ENCODE data around the gene RPA3. TPM values are rescaled to one million over a fixed set of nuclear protein-coding genes. Genes with fewer than 3 reads are reported as not detected.

Gene RPA3
- total RNA-seq, 1 experiment from 2014 or later = 90.2 TPM

GRCh38 chr7:7706556-7707172 is 11.7 kb downstream of the RPA3 start:
- no peaks in the 10 kb centered on the region for H3K27me3 ChIP-seq (replicated peaks; ENCODE audit: control insufficient read depth, insufficient read depth, low read length)
- no peaks in the 10 kb centered on the region for H3K36me3 Mint-ChIP-seq (ENCODE audit: insufficient read depth, unreplicated experiment)

GRCh38 chr7:7706101-7706511 is 12.3 kb downstream of the RPA3 start:
- no TSS peak for BruUV-seq (replicated peaks)
- intact Hi-C loops (cut with micrococcal nuclease; ENCODE audit: unreplicated experiment) = no loop called here
- Mint-ChIP-seq H3K27ac (ENCODE audit: unreplicated experiment) (peak overlapping the region; percentile 4), H3K36me3 (ENCODE audit: insufficient read depth, unreplicated experiment) (no peaks in the 10 kb centered on the region), H3K9me3 (ENCODE audit: unreplicated experiment) (no peaks in the 10 kb centered on the region), H3K4me1 (ENCODE audit: low read depth, unreplicated experiment) (peaks cover 24% of the 10 kb centered on the region), H3K4me3 (ENCODE audit: unreplicated experiment) (no peak overlapping the region), H3K27me3 (ENCODE audit: insufficient read depth, unreplicated experiment) (no peaks in the 10 kb centered on the region)
- no peaks in the 10 kb centered on the region for H3K36me3 ChIP-seq (ENCODE audit: control insufficient read depth, insufficient read depth, low read length)
- H3K4me3 ChIP-seq (ENCODE audit: low read depth, low read length) = no peak overlapping the region
- TF ChIP-seq CTCF (IDR thresholded peaks at IDR 0.05; ENCODE audit: insufficient read depth in 1 of 2, low read depth in 1 of 2, low read length in 1 of 2, severe bottlenecking in 1 of 2, unreplicated experiment in 1 of 2) = no peak
- peaks cover 14% of the 10 kb centered on the region for H3K4me1 ChIP-seq
- no peaks in the 10 kb centered on the region for H3K9me3 ChIP-seq
- ChIA-PET CTCF (no interaction called here), POLR2A (no interaction called here)
- H3K27me3 ChIP-seq (replicated peaks; ENCODE audit: control insufficient read depth, insufficient read depth, low read length) = no peaks in the 10 kb centered on the region
- no peak for DNase-seq

More at GRCh38 chr7:7706556-7707172, 11.7 kb downstream of the RPA3 start:
- Mint-ChIP-seq H3K27me3 (ENCODE audit: insufficient read depth, unreplicated experiment) (no peaks in the 10 kb centered on the region), H3K27ac (ENCODE audit: unreplicated experiment) (no peak overlapping the region), H3K9me3 (ENCODE audit: unreplicated experiment) (no peaks in the 10 kb centered on the region), H3K4me1 (ENCODE audit: low read depth, unreplicated experiment) (peaks cover 18% of the 10 kb centered on the region), H3K4me3 (ENCODE audit: unreplicated experiment) (no peak overlapping the region)
- no peak for TF ChIP-seq CTCF (IDR thresholded peaks at IDR 0.05; ENCODE audit: insufficient read depth in 1 of 2, low read depth in 1 of 2, low read length in 1 of 2, severe bottlenecking in 1 of 2, unreplicated experiment in 1 of 2)
- Histone ChIP-seq H3K36me3 (ENCODE audit: control insufficient read depth, insufficient read depth, low read length) (no peaks in the 10 kb centered on the region), H3K4me3 (ENCODE audit: low read depth, low read length) (no peak overlapping the region), H3K4me1 (peaks cover 14% of the 10 kb centered on the region), H3K9me3 (no peaks in the 10 kb centered on the region)
- intact Hi-C loops (cut with micrococcal nuclease; ENCODE audit: unreplicated experiment) = no loop called here
- DNase-seq = no peak
- ChIA-PET POLR2A (no interaction called here), CTCF (no interaction called here)
- BruUV-seq (replicated peaks) = no TSS peak

GRCh38 chr7:7705318-7705717 is 13.1 kb downstream of the RPA3 start:
- no TSS peak for BruUV-seq (replicated peaks)
- peaks cover 24% of the 10 kb centered on the region for H3K4me1 Mint-ChIP-seq (ENCODE audit: low read depth, unreplicated experiment)
- H3K27me3 Mint-ChIP-seq (ENCODE audit: insufficient read depth, unreplicated experiment) = no peaks in the 10 kb centered on the region
- no peaks in the 10 kb centered on the region for H3K36me3 Mint-ChIP-seq (ENCODE audit: insufficient read depth, unreplicated experiment)
- H3K4me1 ChIP-seq = peaks cover 14% of the 10 kb centered on the region
- intact Hi-C loops (cut with micrococcal nuclease; ENCODE audit: unreplicated experiment) = no loop called here
- ChIA-PET POLR2A (no interaction called here), CTCF (no interaction called here)
- TF ChIP-seq CTCF (IDR thresholded peaks at IDR 0.05; ENCODE audit: insufficient read depth in 1 of 2, low read depth in 1 of 2, low read length in 1 of 2, severe bottlenecking in 1 of 2, unreplicated experiment in 1 of 2) = no peak
- no peaks in the 10 kb centered on the region for H3K36me3 ChIP-seq (ENCODE audit: control insufficient read depth, insufficient read depth, low read length)
- no peak overlapping the region for H3K27ac Mint-ChIP-seq (ENCODE audit: unreplicated experiment)
- no peak overlapping the region for H3K4me3 Mint-ChIP-seq (ENCODE audit: unreplicated experiment)
- H3K9me3 Mint-ChIP-seq (ENCODE audit: unreplicated experiment) = no peaks in the 10 kb centered on the region
- H3K4me3 ChIP-seq (ENCODE audit: low read depth, low read length) = no peak overlapping the region
- DNase-seq = no peak
- no peaks in the 10 kb centered on the region for H3K27me3 ChIP-seq (replicated peaks; ENCODE audit: control insufficient read depth, insufficient read depth, low read length)
- H3K9me3 ChIP-seq = no peaks in the 10 kb centered on the region
